EL (cell line): ENCODE measurements around the gene THEM4.

Experiments used
- DNase-seq: peaks from one replicate; pipeline ENCODE4 v3.0.0-alpha.2; 2016

THEM4 gene

GRCh38 chr1:151833172-151833900 lies 76.0 kb downstream of the THEM4 start:
- DNase-seq, result no peak

DNA sequence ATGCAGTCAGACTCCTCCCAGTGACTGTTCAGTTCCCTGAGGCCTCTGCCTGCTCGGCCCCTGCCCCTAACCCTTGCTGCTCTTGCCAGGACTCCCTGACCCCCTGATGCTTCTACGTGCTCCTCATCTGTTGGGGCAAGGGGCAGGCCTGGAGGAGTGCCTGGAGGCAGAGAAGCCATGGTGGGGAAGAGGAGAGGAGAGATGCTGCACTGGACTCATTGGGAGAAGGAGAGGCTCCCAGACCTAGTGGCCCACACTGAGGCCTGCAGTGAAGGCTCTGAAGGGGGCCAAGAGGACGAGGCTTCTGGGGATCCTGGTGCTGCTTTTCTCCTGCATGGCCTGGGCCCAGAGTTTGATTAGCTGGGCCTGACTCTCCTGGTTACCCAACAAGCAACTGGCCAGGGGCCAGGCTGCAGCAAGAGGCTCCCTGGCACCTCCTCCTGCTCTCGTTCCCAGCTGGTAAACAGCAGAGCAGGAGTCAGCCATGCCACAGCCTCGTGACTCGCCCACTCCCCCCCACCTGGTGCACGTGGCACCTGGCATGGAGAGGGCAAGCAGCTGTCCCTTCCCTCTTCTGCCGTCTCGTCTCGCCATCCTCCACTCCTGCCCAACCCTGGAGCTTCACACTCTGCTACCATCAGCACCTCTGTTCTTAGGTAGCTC lies 76.9 kb downstream of the THEM4 start:
- DNase-seq, result no peak

GRCh38 chr1:151831605-151832004 lies 77.7 kb downstream of the THEM4 start, which contains the start of gene RORC:
Gene RORC (minus strand): TSS chr1:151831802. CDS start chr1:151831764, 38 bp downstream.
- no peak for DNase-seq

DNA sequence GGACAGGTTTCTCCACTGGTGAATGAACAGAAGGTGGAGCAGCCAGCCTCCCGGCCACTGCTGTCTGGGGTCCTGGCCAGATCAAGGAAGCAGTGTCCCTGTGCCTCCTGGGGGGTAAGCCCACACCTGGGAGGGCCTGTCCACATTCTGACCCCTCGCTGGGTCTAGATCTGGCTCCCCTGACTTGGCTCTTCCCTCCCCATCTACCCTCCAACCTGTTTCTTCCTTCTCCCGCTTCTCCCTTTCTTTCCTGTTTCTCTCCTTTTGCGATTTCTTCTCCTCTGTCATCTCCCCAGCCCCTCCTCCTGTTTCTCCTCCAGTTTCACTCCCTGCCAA lies 78.1 kb downstream of the THEM4 start:
- no peak for DNase-seq

DNA sequence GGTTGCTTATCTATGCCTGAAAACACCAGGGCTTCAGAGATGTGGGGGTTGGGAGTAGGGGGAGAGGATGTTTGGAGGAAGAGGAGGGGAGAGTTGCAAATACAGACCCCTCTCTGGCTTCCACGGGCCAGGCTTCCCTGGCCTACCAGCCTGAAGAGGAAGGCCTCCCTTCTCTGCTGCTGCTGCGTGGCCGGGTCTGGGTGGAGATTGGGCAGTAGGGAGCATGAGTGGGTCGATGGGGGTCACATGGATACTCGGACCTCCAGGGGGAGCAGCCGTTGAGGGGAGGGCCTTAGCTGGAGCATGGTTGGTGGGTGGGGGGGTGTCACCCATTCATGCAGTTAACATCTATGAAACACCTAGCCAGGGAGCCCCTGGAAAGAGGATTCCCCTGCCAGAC lies 79.3 kb downstream of the THEM4 start:
- DNase-seq, result no peak

- DNase-seq, result no peak
These were observed 79.8 kb downstream of the THEM4 start for GRCh38 chr1:151829352-151830046.

- DNase-seq, result peak; percentile 37
These were observed 80.4 kb downstream of the THEM4 start for GRCh38 chr1:151828921-151829320.

DNA sequence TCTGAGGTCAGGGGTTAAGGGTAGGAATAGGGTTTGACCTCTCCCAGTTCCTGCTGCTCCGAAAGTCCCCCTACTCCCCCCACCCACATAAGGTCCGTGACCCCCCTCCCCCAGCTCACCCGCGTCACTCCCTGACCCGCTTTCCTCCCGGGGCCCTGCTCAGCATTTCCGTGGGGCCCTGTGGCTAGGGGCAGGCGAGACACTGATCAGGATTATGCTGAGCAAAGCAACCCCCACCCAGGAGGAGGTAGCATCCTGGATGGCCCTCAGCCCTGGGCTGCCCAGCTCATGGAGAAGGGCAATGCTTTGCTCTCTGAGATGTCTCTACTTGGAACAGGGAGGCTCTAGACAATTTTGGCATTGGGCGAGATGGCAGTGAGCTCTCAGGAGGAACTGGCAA lies 81.5 kb downstream of the THEM4 start:
- no peak for DNase-seq

DNA sequence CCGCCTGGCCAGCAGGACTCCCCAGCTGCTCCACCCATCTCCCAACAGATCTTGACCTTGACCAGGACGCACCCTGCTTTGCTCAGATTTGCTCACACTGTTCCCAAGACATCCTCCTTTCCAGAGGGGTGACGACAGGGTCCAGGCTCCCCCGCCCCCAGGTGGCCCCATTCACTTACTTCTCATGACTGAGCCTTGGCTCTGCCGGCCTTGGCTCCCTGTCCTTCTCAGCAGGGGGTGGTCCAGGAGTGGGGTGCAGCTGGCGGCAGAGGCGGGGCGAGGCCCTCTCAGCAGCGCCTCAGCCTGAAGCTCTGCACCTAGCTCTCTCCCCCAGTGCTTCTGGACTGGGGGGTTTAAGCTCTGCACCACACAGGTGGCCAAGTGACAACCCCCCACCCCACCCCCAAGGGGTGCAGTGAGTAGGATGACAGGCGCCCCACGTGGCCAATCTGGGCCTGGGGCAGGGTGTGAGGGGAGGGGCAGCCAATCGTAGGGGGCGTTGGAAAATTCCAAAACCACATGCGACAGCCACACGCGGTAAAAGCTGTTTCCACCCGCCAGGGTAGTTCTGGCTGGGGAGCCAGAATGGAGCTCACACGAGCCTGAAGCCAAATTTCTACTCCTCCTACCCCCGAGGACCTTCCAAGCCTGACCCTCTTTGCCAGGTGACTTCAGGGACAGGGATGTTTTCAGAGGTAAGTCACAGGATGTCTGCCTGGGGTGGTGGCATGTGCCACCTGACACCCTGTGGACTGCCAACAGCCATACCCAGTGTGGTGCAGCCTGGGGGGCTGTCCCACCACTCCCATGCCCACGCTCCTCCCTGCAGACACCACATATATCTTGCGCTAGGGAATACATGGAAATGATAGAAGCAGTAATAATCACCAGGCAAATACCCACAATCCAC lies 83.3 kb downstream of the THEM4 start:
- DNase-seq, result no peak

DNA sequence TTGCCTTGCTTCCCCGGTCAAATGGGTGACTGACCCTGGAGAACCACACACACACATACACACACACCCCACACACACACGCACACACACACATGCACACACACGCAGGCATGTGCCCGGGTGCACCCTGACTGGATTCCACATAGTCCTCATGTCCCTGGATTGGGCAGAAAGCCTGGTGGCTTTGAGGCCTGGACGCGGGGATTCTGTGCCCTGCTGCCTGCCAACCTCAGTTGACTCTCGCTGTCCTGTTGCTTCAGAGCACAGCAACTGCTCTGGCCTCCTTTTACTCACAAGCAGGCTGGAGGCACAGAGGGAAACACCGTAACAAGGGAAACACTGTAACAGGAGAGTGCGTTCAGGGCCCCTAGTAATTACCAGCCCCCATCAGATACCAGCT lies 84.1 kb downstream of the THEM4 start:
- no peak for DNase-seq
